NCI-H2081 treated with DMSO at 0.1 percent for 48 hours (cell line): ENCODE results near the gene PPARD.
"Not testable (repeated sequence)": the region's sequence is repeated elsewhere in the genome, so short reads cannot be mapped to it uniquely, and the experiment has no call there.

ENCODE experiments used
- DNase-seq: peaks from one replicate; lab custom pipeline; 2025; lab: John Stamatoyannopoulos, UW

Gene PPARD

DNA sequence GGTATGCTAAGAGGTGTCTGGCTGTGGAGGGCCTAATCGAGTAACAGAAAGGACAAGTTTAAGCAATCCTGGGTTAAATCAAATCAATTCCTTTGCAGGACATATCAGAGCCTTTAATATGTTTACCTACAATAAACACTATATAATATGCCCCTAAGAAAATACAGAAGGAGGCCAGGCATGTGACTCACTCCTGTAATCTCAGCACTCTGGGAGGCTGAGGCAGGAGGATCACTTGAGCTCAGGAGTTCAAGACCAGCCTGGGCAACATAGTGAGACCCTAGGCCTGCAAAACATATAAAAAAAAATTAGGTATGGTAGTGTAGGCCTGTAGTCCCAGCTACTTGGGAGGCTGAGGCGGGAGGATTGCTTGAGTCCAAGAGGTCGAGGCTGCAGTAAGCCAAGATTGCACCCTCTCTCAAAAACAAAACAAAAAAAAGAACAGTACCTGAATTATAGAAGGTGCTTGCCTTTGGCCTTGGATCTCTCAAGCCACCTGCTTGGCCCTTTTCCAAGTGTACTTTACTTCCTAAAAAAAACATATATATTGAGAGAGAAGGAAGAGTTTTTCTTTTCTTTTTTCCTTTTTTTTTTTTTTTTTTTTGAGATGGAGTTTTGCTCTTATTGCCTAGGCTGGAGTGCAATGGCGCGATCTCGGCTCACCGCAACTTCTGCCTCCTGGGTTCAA, 96.2 kb downstream of the PPARD start:
- not testable (repeated sequence) for DNase-seq

GRCh38 chr6:35439308-35439707, 97.0 kb downstream of the PPARD start:
- DNase-seq = no peak

- no peak for DNase-seq
These were observed 98.8 kb downstream of the PPARD start for GRCh38 chr6:35441205-35441604.

- DNase-seq = no peak
These were observed 99.3 kb downstream of the PPARD start for GRCh38 chr6:35441642-35442041.

- no peak for DNase-seq
These were observed 100.3 kb downstream of the PPARD start for GRCh38 chr6:35442693-35443092.

- DNase-seq = no peak
These were observed 101.1 kb downstream of the PPARD start for GRCh38 chr6:35443341-35444030.

DNA sequence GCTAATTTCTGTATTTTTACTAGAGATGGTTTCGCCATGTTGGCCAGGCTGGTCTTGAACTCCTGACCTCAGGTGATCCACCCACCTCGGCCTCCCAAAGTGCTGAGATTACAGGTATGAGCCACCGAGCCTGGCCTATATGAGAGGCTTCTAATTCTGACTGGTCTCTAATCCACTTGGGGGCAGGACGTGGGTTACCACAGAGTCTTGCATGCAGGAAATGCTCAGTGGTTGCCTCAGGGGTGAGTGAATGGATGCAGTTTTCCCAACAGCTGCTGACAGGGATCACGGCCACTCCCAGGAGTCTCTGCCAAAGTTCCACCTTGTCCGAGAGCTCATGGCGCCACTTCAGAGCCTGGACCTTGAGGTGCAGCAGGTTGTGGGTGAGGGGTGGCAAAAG, 103.3 kb downstream of the PPARD start:
- no peak for DNase-seq

- DNase-seq = no peak
These were observed 105.8 kb downstream of the PPARD start for GRCh38 chr6:35448191-35448590.

DNA sequence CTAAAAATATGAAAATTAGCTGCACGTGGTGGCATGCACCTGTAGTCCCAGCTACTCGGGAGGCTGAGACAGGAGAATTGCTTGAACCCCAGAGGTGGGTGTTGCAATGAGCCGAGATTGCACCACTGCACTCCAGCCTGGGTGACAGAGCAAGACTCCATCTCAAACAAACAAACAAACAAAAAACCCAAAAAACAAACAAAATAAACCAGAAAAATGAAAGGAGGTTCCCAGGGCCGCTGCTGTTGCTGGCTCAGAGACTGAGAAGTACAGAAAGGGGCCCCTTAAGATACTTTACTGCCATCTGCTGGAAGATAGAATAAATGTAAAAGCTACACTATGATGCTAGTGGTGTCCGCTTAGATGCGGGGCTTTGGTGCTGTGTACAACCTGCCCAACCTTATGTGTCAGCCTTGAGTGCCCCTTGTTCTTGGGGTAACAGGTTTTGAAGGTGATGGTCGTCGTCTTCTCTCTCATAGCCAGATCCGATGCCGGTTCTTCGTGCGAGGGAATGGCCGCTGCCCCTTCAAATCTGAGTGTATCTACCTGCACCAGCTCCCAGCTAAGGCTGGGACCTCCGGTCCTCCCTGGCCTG, 107.0 kb downstream of the PPARD start:
- DNase-seq = peak; percentile 37

DNA sequence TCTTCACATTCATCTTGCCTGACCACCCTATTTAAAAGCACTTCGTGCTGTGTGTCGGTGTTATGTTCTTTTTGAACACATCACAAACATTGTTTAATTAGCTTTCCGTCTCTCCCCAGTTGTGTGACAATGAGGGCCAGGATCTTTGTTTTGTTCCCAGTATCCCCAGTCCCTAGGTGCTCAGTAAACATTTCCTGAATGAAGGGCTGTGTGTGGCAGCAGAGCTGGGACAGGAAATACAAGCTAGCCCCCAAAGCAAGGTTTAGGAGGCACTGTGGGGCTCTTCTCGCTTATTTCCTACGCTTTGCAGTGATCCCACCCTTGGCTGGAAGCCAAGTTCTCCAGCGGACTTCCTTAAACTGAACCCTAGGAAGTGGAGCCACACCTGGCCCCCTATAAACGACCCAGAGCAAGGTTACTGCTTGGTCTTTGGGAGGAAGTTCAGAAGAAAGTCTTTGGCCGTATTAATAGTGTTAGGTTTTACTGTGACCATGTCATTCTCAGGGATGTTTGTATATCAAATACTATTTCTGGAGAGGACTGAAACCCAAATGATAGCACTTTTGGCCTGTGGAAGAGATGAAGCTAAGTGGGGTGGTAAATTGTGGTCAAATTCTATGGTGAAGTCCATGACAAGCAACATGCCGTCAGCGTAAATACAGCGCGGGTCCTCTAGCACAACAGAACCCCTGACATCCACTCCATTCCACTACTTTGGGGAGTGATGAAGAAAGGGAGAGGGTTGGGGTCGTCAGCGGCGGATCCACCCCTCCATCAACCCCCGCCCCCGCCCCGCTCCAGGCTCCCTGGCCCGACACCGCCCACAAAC, 109.2 kb downstream of the PPARD start:
- DNase-seq = no peak

GRCh38 chr6:35452183-35453090, 110.1 kb downstream of the PPARD start, which contains the start of gene FANCE:
TSS of gene FANCE (plus strand) at chr6:35452338. CDS start at chr6:35452546, 208 bp downstream.
- peak; percentile 30 for DNase-seq

- DNase-seq = no peak
These were observed 110.9 kb downstream of the PPARD start for GRCh38 chr6:35453236-35453635.

- no peak for DNase-seq
These were observed 112.2 kb downstream of the PPARD start for GRCh38 chr6:35454391-35455110.

GRCh38 chr6:35457907-35458306, 115.5 kb downstream of the PPARD start:
- DNase-seq = no peak

GRCh38 chr6:35461270-35461669, 118.9 kb downstream of the PPARD start:
- DNase-seq = no peak

DNA sequence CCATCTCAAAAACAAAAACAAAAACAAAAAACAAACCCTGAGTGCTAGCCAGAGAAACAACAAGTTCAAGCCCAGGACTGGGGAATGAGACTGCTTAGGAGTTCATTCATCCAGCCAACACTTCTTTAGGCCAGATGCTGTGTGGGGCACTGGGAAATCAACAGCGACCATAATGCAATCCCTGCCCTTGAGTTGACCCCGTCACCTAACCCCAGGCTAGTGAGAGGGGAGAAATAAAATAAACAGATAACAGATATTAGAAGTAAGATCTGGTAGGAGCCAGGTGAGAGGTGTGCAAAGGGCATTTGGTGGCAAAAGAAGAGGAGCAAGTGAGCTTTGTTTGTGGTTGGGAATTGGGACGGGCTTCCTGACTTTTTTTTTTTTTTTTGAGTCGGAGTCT, 120.9 kb downstream of the PPARD start:
- DNase-seq = no peak

DNA sequence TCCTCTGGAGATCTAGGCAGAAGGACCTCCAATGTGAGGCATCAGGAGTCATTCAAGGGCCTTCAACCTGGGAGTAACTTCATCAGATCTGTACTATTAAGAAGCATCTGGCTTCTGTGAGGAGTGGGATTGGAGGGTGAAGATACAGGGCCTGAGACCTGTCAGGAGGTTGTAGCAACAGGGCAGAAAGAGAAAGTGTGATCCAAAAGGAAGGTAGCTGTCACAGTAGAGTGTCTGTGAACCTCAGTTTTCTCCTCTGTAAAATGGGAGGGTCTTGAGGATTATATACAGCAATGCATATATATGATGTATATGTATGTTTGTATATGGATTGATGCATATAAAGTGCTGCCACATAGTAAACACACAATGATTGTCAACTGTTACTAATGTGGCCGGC, 123.3 kb downstream of the PPARD start:
- DNase-seq = no peak

DNA sequence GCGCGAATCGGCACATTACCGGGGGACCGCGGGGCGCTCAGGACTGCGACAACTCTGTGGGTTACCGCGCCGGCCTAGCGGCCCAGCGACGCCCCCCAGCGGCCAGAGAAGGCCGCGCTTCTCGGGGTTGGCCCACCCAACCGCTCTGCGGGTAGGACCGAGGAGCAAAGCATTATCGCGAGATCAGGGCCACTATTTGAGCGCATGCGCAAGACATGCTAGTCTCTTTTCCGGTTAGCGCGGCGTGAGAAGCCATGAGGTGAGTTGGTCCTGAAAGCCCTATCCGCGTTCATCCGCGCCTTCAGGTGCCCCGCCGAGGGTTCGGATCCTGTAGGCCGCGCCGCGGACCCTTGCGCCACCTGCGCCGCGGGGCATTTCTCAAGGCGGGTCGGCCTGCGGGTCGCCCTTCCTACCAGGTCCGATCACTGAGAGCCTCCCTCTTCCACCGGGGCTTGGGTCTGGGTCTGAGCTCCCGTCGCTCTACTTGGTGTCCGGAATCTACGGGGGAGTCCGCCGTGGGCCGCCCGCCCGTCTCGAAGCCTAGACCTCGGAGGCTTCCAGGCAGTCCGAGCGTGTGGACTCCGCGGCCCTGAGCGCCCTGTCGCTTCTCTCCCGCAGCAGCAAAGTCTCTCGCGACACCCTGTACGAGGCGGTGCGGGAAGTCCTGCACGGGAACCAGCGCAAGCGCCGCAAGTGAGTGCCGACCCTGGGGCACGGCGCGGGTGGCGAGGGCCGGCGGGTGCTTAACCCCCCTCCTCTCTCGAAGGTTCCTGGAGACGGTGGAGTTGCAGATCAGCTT, 126.0 kb downstream of the PPARD start, which contains the start of gene RPL10A:
Gene RPL10A, plus strand, starts transcription at position 221 of the 799 bp plus-strand sequence. Its CDS starts 34 bp downstream, at position 255.
- peak; percentile 95 for DNase-seq

- no peak for DNase-seq
These were observed 126.8 kb downstream of the PPARD start for GRCh38 chr6:35468980-35469750.
